Activated naive CD4-positive, alpha-beta T cell treated with Interleukin-2 at 50 U/mL for 16 hours (primary cell): ENCODE results near the gene DNM1L.

Experiments
- DNase-seq: peaks from one replicate; pipeline ENCODE4 v3.0.0-alpha.2; 2020

DNM1L gene

GRCh38 chr12:32679091-32679919 is at the start of gene DNM1L:
TSS of gene DNM1L (plus strand) at chr12:32679301. CDS start at chr12:32679364, 63 bp downstream.
- peak; percentile 92 for DNase-seq

DNA sequence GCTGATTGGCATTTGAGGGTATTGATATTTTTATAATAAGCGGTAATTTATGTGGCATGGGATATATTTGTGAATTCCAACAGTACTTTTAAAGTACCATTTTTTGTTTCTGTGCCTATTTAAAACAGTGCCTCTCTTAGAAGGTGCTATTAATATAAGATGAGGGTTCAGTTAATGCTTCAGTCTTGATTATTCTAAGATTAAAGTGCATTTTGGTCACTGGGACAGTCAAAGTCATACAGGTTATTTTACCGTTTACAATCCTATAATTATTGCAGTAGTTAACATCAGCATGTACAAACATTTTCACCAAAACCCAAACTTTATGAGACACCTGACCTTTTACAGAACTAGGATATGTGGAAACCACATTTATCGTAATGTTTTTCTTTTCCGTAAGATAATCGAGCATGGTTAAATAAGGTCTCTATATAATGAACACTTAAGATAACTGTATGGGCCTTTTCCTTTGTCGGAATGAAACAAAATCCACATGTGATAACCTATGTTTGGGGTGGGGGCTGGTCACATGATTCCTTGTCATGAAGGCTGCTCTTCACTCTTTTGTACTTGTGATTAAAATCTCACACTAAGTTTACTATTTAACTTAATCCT is 37.7 kb upstream of the DNM1L start:
- DNase-seq: no peak

DNA sequence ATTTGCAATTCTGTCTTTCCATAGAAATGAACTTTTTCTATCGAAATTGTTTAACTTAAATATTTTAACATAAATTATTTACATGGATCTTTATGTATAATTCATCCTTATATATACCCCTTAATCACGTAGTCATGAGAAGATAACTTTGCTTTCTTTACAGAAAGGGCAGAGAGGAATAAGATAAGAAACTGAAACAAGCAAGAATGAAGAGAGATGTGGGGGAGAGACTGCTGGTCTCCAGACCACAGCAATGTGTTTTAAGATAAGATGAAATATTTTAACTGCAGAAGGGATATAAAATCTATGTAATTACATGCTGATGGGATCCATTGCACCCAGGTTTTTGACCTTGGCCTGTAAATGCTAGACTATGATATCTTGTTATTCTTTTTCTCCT is 34.7 kb upstream of the DNM1L start:
- no peak for DNase-seq

GRCh38 chr12:32647275-32647674 is 31.8 kb upstream of the DNM1L start:
- no peak for DNase-seq

DNA sequence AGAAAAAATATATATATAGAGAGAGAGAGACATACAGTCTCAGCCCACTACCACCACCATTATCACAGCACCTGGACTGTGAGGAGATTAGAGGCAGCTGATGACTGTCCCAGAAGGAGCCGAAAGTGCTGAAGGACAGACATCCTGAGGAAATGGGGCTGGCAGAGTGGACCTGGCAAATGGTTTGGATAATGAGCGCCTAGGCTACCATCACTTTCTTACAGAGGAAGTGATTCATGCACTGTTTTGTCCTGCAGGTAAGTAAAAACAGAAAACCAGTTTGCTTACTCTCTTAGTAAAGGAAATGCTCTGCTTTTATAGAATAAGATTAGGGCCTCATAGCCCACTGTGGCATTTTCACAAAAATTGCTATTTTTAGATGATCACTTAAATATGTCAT is 28.6 kb upstream of the DNM1L start:
- DNase-seq: no peak

- no peak for DNase-seq
Observed at GRCh38 chr12:32651151-32651955, 27.7 kb upstream of the DNM1L start.

- no peak for DNase-seq
Observed at GRCh38 chr12:32651956-32652210, 27.2 kb upstream of the DNM1L start.

DNA sequence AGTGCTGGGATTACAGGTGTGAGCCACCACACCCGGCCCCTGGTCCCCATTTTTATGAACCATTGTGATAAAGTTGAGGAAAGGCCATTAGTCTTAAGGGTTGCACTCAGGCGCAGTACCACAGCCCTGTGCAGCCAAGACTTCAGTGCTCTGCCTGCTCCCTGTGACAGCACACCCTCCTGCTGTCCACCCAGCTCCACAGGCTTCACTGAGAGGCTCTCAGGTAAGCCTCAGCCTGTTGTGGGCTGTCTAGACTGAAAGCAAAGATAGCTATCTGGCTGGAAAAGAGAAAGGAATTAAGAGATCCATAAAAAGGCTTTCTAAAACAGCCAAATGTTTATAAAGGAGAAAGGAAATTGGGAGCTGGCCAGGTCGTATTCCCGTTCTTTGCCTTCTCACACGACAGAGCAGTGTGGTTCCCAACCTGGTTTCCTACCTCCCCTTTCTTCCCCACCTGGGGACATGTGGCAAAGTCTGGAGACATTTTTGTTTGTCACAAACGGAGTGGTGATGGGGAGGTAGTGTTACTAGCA is 19.1 kb upstream of the DNM1L start:
- no peak for DNase-seq

DNA sequence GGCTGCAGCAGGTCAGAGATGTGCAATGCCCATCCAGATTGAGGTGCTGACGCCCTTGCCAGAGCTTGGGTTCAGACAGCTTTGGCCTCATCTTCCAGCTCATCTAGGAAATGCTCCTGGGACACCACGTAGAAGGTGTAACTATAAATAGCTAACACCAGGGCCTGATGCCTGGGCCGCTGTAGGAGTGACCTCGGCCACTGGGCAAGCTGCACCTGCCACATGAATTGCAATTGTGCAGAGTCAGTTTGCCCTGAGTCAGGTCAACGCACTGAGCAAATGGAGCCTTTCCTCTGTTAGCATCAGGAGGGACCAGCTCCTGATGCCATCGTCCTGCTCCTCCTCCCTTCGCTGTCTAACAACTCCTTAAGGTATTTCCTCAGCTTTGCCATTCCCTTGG is 17.4 kb upstream of the DNM1L start:
- no peak for DNase-seq

DNA sequence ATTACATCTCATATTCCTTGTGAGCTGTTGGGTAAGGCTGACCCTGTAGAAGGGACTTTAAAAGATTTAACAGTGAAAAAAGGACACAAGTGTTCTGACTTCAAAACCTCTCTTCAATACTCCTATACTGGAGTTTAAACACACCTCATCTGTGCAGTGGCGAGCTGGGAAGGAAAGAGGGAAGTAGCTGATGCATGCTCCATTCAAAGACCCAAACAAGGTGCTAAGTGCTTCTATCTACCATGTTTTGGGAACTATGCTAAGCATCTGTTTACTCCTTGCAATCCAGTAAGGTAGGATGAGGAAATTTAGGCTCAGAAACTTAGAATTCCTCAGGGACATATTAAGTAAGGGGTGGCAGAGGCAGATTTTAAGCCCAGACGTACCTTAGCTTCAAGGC is 16.4 kb upstream of the DNM1L start:
- no peak for DNase-seq

DNA sequence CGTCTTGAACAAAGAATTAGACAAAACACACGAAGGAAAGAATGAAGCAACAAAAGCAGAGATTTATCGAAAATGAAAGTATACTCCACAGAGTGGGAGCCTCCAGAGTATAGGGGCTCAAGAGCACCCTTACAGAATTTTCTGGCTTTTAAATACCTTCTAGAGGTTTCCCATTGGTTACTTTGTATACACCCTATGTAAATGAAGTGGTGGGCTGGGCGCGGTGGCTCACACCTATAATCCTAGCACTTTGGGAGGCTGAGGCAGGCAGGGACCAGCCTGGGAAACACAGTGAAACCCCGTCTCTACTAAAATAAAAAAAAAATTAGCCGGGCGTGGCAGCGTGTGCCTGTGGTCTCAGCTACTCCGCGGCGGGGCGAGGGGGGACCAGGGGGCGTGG is 13.1 kb upstream of the DNM1L start:
- no peak for DNase-seq

GRCh38 chr12:32669584-32669983 is 9.5 kb upstream of the DNM1L start:
- no peak for DNase-seq

GRCh38 chr12:32671930-32672780 is 6.9 kb upstream of the DNM1L start:
- no peak for DNase-seq

DNA sequence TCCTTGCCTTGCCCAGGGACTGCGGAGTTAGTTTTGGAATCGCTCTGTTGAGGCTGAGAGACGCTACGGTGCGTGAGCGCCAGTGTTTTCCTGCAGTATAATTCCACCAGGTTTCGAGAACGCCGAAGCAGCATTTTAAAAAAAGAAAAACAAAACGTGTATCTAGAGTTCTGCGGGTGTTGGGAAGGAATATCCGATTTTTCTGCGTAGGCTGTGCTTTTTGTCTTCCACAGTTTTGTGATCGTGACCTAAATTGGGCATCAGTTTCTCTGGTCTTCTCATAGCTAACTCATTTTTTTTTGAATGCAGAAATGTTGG is 778 bp downstream of the DNM1L start:
- DNase-seq: no peak

DNA sequence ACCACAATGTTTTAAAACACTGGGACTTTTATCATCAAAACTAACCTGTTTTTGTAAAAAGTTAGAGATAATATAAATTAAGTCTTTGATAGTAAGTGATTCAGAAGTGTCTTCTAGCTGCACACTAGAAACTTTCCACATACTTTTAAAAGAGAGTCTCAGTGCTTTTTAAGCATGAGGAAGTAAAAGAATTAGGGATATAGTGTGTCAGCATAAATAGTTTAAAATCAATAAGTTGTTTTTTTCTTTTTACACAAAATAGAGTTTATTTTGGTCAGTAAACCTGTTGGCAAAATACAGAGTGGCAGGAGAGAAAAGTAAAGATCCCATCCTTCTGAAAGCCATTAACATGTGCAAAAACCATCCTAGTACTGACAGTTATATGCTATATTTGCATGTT is 1.7 kb downstream of the DNM1L start:
- DNase-seq: no peak

DNA sequence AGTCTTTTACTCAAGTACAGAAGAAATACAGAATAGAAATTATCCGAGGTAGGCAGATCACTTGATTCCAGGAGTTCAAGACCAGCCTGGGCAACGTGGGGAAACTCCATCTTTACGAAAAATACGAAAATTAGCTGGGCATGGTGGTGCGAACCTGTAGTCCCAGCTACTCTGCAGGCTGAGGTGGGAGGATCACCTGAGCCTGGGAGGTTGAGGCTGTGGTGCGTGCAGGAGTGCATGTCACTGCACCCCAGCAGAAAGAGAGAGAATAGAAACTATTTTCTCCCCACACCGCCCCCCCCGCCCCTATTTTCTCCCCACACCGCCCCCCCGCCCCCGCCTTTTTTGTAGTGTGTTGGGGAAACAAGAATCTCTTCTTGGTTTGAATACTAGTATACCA is 2.2 kb downstream of the DNM1L start:
- DNase-seq: no peak

- DNase-seq: no peak
Observed at GRCh38 chr12:32686340-32686739, 7.2 kb downstream of the DNM1L start.

GRCh38 chr12:32688786-32689185 is 9.7 kb downstream of the DNM1L start:
- DNase-seq: no peak

GRCh38 chr12:32690927-32691326 is 11.8 kb downstream of the DNM1L start:
- DNase-seq: no peak

DNA sequence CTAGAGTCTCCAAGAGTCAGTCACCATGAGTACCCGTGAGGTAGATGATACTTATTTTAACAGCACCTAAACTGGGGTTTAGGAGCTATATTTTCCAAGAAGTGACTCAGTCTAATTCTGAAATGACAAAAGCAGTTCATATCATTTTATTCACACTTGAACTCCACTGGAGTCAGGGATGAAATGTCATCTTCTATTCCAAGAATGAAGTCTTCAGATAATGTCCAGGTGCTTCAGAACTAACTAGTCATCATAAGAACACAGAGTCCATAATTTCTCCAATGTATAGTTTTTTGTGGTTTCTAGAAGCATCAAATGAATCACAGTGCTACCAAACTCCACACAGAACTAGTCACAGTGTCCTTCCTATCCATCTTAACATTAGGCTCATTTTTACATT is 13.3 kb downstream of the DNM1L start:
- DNase-seq: no peak

DNA sequence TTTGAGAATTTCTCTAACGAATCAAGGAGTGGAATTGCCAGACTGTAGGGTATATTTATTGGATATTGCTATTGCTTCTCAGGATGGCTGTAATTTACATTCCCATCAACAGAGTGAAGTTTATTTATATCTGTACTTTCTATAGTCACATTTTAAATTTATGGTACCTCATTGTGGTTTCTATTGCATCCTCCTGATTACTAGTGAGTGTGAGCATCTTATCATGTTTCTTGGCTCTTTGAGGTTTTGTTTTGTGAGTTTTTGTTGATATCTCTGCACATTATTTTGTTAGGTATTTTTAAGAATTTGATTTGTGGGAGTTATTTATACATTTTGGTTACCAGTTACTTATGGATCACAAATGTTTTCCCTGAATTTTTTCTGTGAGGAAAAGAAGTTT is 13.9 kb downstream of the DNM1L start:
- no peak for DNase-seq

DNA sequence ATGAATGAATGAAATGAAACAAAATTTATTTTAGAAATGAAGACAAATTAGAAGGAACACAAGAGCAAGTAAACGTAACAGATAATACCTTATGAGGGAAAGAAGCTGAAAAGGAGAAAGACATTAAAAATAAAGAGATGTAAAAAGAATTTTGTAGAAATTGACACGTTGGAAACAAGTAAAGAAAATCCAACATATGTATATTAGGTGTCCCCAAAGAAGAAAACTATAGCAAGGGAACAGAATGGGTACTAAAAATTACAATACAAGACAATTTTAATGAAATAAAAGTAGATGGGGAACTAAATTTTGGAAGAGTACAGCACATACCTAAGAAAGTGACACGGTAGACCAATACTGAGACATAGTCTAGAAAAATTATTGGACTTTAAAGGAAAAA is 16.7 kb downstream of the DNM1L start:
- no peak for DNase-seq

DNA sequence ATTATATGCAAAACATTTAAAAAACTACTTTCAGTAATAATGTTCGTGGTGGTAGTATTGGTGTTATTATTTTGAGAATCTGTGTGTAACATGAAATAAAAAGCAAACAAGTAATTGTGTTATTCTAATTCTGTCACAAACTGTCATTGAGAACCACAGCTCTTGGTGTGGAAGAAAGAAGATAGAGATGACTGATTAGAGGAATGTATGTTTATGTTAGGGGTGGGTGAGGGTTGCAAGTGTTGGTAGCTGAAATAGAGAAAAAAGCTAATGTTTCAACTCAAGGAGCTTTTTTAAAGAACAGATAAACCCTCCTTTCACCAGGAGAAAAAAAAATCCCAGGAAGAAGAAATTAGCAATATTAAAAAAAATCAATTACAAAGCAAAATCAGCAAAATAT is 18.3 kb downstream of the DNM1L start:
- no peak for DNase-seq
